K562 (cell line): ENCODE measurements around the gene LRRC51. TPM values are rescaled to one million over a fixed set of nuclear protein-coding genes. Genes with fewer than 3 reads are reported as not detected.

Experiments used
- BCOR ChIP-seq: fragments of 450-650 bp; IDR thresholded peaks from 2 replicates; pipeline ENCODE4 v1.6.1; 2016
- BRCA1 ChIP-seq, 2 experiments: fragments of 450-650 bp in 1 of 2; sonication (generic) in 1 of 2; formaldehyde crosslinking in 1 of 2; IDR thresholded peaks; 2 replicates each; pipeline versions ENCODE4 v1.5.0 to v1.6.1; 2017 to 2020; ENCODE audit warnings: mild to moderate bottlenecking in 1 of 2, missing genetic modification reagents in 1 of 2
- CHD7 ChIP-seq: fragments of 200-600 bp; sonication (generic); IDR thresholded peaks from one replicate; pipeline ENCODE4 v1.6.1; 2012; ENCODE audit warnings: mild to moderate bottlenecking, low read depth, low read length, inconsistent platforms
- CREB3 ChIP-seq: fragments of 450-650 bp; conservative IDR thresholded peaks from 2 replicates; pipeline ENCODE4 v1.6.1; 2016; ENCODE audit warnings: missing genetic modification characterization, low read depth, mild to moderate bottlenecking, missing compliant biosample characterization, moderate library complexity
- HNRNPK ChIP-seq: fragments of 200-400 bp; formaldehyde crosslinking; IDR thresholded peaks from one replicate; pipeline ENCODE4 v1.6.1; 2018; ENCODE audit warnings: mild to moderate bottlenecking, low read depth, low read length; ENCODE audit not compliant: poor library complexity, severe bottlenecking
- MBD2 ChIP-seq: sonication (generic); IDR thresholded peaks from 2 replicates; pipeline ENCODE4 v1.6.1; 2016; ENCODE audit warnings: low read depth, borderline replicate concordance
- NCOA2 ChIP-seq, 2 experiments: fragments of 450-650 bp; IDR thresholded peaks; 2 replicates each; pipeline ENCODE4 v1.6.1; 2018; ENCODE audit warnings: mild to moderate bottlenecking in 2 of 2, moderate library complexity in 1 of 2; ENCODE audit not compliant: partially characterized antibody in 2 of 2
- PHF20 ChIP-seq: fragments of 450-650 bp; IDR thresholded peaks from 2 replicates; pipeline ENCODE4 v1.6.1; 2018; ENCODE audit not compliant: partially characterized antibody
- RAD21 ChIP-seq, 2 experiments: fragments of 250-450 bp in 1 of 2; fragments of 450-650 bp in 1 of 2; sonication (Bioruptor Pico) in 1 of 2; formaldehyde crosslinking in 1 of 2; IDR thresholded peaks in 1 of 2; conservative IDR thresholded peaks in 1 of 2; 2 replicates each; pipeline versions ENCODE4 v1.4.0 to v1.8.0; 2020 to 2022; ENCODE audit warnings: mild to moderate bottlenecking in 2 of 2, moderate library complexity in 1 of 2
- RAD51 ChIP-seq: fragments of 450-650 bp; IDR thresholded peaks from 2 replicates; pipeline ENCODE4 v1.7.1; 2016; ENCODE audit warnings: low read depth, mild to moderate bottlenecking, borderline replicate concordance
- TGIF2 ChIP-seq: sonication (generic); formaldehyde crosslinking; IDR thresholded peaks from 2 replicates; pipeline ENCODE4 v1.8.1; 2022; ENCODE audit warnings: mild to moderate bottlenecking, missing genetic modification reagents, moderate library complexity
- ZNF263 ChIP-seq: sonication (generic); formaldehyde crosslinking; IDR thresholded peaks from 2 replicates; pipeline ENCODE4 v1.8.0; 2022; ENCODE audit warnings: mild to moderate bottlenecking, missing genetic modification reagents, borderline replicate concordance
- ZNF668 ChIP-seq: fragments of 250-450 bp; sonication (Bioruptor Pico); IDR thresholded peaks from 2 replicates; pipeline ENCODE4 v1.8.0; 2022; ENCODE audit warnings: mild to moderate bottlenecking, inconsistent platforms
- polyA plus RNA-seq, 8 experiments: library from polyadenylated mRNA; depleted of rRNA in 4 of 8; stranded (reverse) in 5 of 8; unstranded in 3 of 8; fragments of >200 nt; fragmentation: Nextera tagmentation in 2 of 8; fragmentation: Illumina TruSeq in 1 of 8; extraction: Ambion mirVana in 2 of 8; extraction: Trizol in 1 of 8; gene quantifications; 2 replicates each; pipeline versions ENCODE4 v1.2.1 to v1.2.3, GENCODE V29; 2011 to 2014; ENCODE audit warnings: inconsistent platforms in 1 of 8, missing spikeins in 1 of 8
- total RNA-seq, 7 experiments: library from RNA; depleted of rRNA in 6 of 7; stranded (reverse); fragments of >200 nt in 6 of 7; fragmentation: Illumina TruSeq in 2 of 7; extraction: Trizol in 2 of 7; gene quantifications; 2 replicates each; pipeline versions ENCODE4 v1.2.1 to v1.2.3, GENCODE V29; 2011 to 2021; ENCODE audit warnings: low replicate concordance in 1 of 7

The LRRC51 gene
- total and polyA plus RNA-seq, 9 of the 15 experiments (the other 6 are each of a cell fraction or from before 2014, with no cell fraction given), result 4.7 to 10.6 (median 5.6) TPM

- TF ChIP-seq CREB3 (tag) (no peak), CHD7 (no peak), BRCA1 (IDR thresholded peaks at IDR 0.05) (no peak), BRCA1 (CRISPR knock-in tag; IDR thresholded peaks at IDR 0.05) (no peak), RAD21 (CRISPR knock-in tag; conservative IDR thresholded peaks at IDR 0.05 in 1 of 2, IDR thresholded peaks at IDR 0.05 in 1 of 2) (0 out of 4 replicates have a peak, but pooled peaks of 1 of the 2 experiments have one; percentile 7), ZNF668 (CRISPR knock-in tag) (no peak), TGIF2 (no peak), PHF20 (no peak), HNRNPK (no peak), NCOA2 (IDR thresholded peaks at IDR 0.05; ENCODE audit: partially characterized antibody in 2 of 2) (no peak), ZNF263 (no peak), BCOR (no peak), RAD51 (no peak), MBD2 (peak; percentile 67)
Measured at GRCh38 chr11:72080326-72081183, at the start of gene LRRC51, which contains the start of gene NUMA1 (continued).
